ENCODE data around the gene MAP3K3. TPM values are rescaled to one million over a fixed set of nuclear protein-coding genes. Genes with fewer than 3 reads are reported as not detected.
A peak's percentile ranks its signal among the peaks of the same experiment; 100 is the strongest.

MAP3K3 gene
- total RNA-seq, 3 donors from 2014 or later (not counting 1 experiment from before 2014, with no cell fraction given), result 82.0 to 89.2 (median 88.5) TPM

- WGBS (ENCODE audit: insufficient coverage), result 59% methylated on average over 6 of the region's 6 CpGs
- Mint-ChIP-seq H3K4me1 (peaks cover 48 to 49% of the 10 kb centered on the region in 2 donors), H3K27me3 (ENCODE audit: low read depth in 2 of 2) (no peaks in the 10 kb centered on the region), H3K36me3 (no peaks in the 10 kb centered on the region), H3K9me3 (no peaks in the 10 kb centered on the region), H3K27ac (peak overlapping the region; percentile 76 to 84), H3K4me3 (peak overlapping the region; percentile 61)
- peaks cover 31% of the 10 kb centered on the region for H3K4me1 ChIP-seq (ENCODE audit: control insufficient read depth, insufficient read depth, low read length)
- DNase-seq (peak in 1 of 2 donors; percentile 48), ATAC-seq (peak; percentile 48 to 71 (median 57))
- no peak for TF ChIP-seq CTCF (IDR thresholded peaks at IDR 0.05)
- peaks cover 6% of the 10 kb centered on the region for H3K36me3 ChIP-seq (ENCODE audit: control insufficient read depth, insufficient read depth, low read length)
- intact Hi-C loops (cut with micrococcal nuclease), result no loop called here
- no peak overlapping the region for H3K4me3 ChIP-seq (ENCODE audit: low read length)
- H3K9me3 ChIP-seq (ENCODE audit: control insufficient read depth, insufficient read depth, low read length), result no peaks in the 10 kb centered on the region
- no peaks in the 10 kb centered on the region for H3K27me3 ChIP-seq (ENCODE audit: control insufficient read depth, insufficient read depth, low read length)
- H3K27ac ChIP-seq (ENCODE audit: low read length), result no peak overlapping the region
These were observed 25.2 kb upstream of the MAP3K3 start for GRCh38 chr17:63596856-63597586.

GRCh38 chr17:63598281-63598680 is 23.9 kb upstream of the MAP3K3 start:
- Histone ChIP-seq H3K27me3 (ENCODE audit: control insufficient read depth, insufficient read depth, low read length) (no peaks in the 10 kb centered on the region), H3K4me3 (ENCODE audit: low read length) (no peak overlapping the region), H3K36me3 (ENCODE audit: control insufficient read depth, insufficient read depth, low read length) (peaks cover 4% of the 10 kb centered on the region), H3K27ac (ENCODE audit: low read length) (no peak overlapping the region), H3K4me1 (ENCODE audit: control insufficient read depth, insufficient read depth, low read length) (peaks cover 31% of the 10 kb centered on the region), H3K9me3 (ENCODE audit: control insufficient read depth, insufficient read depth, low read length) (no peaks in the 10 kb centered on the region)
- ATAC-seq, result peak; percentile 48 to 61 (median 60)
- Mint-ChIP-seq H3K27me3 (ENCODE audit: low read depth in 2 of 2) (no peaks in the 10 kb centered on the region), H3K9me3 (no peaks in the 10 kb centered on the region), H3K27ac (peak overlapping the region; percentile 76 to 84), H3K4me1 (peaks cover 43 to 47% of the 10 kb centered on the region in 2 donors), H3K36me3 (no peaks in the 10 kb centered on the region), H3K4me3 (peak overlapping the region; percentile 81)
- no peak for TF ChIP-seq CTCF (IDR thresholded peaks at IDR 0.05)
- peak in 1 of 2 donors; percentile 61 for DNase-seq
- intact Hi-C loops (cut with micrococcal nuclease), result loop anchor here (1.0 kb wide), 1 partner anchor 48 kb away; the partner anchor contains the start of gene DCAF7
- WGBS (ENCODE audit: insufficient coverage), result no CpG with 5 or more reads among the region's 2 CpGs

GRCh38 chr17:63600569-63601438 is 21.4 kb upstream of the MAP3K3 start, which contains the start of gene TACO1:
TSS of gene TACO1 (plus strand) at chr17:63600895. CDS start at chr17:63601084, 189 bp downstream.
- H3K27me3 ChIP-seq (ENCODE audit: control insufficient read depth, insufficient read depth, low read length), result no peaks in the 10 kb centered on the region
- intact Hi-C loops (cut with micrococcal nuclease), result no loop called here
- ATAC-seq (peak; percentile 80 to 88 (median 86)), DNase-seq (peak; percentile 72 to 86)
- peaks cover 6% of the 10 kb centered on the region for H3K36me3 Mint-ChIP-seq
- WGBS (ENCODE audit: insufficient coverage), result 2% methylated on average over 61 of the region's 61 CpGs
- peak within 1 kb of the TSS; percentile 75 to 88 for H3K27ac Mint-ChIP-seq
- no peaks in the 10 kb centered on the region for H3K9me3 ChIP-seq (ENCODE audit: control insufficient read depth, insufficient read depth, low read length)
- no peaks in the 10 kb centered on the region for H3K27me3 Mint-ChIP-seq (ENCODE audit: low read depth in 2 of 2)
- H3K4me3 ChIP-seq (ENCODE audit: low read length), result peak within 1 kb of the TSS; percentile 96
- peak within 1 kb of the TSS; percentile 78 for H3K27ac ChIP-seq (ENCODE audit: low read length)
- no peak for TF ChIP-seq CTCF (IDR thresholded peaks at IDR 0.05)
- H3K9me3 Mint-ChIP-seq, result no peaks in the 10 kb centered on the region
- H3K4me1 ChIP-seq (ENCODE audit: control insufficient read depth, insufficient read depth, low read length), result peaks cover 31% of the 10 kb centered on the region
- peak within 1 kb of the TSS; percentile 89 for H3K4me3 Mint-ChIP-seq
- peaks cover 38 to 42% of the 10 kb centered on the region in 2 donors for H3K4me1 Mint-ChIP-seq
- H3K36me3 ChIP-seq (ENCODE audit: control insufficient read depth, insufficient read depth, low read length), result peaks cover 12% of the 10 kb centered on the region
